ENCODE measurements around the gene RFFL. TPM values are rescaled to one million over a fixed set of nuclear protein-coding genes. Genes with fewer than 3 reads are reported as not detected.

Gene RFFL
- total RNA-seq, 4 donors from 2014 or later, result 16.5 to 31.9 (median 21.4) TPM

DNA sequence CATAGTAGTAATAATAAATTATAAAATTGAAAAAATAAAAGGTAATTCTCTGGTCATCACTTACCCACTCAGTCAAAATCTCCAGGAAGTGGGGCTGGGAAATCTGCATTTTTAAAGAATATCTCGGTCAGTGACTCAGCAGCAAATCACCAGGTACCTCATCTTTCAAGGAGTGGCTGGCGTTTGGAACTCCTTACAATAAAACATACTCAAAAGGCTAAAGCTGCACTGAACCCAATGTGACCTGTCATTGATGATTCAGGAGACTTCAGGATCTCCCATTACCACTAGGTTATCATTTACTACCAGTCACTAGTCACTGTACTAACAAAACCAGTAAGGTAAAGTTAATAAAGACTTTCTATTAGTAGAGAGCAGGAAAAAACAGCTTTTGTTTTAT is 21.5 kb upstream of the RFFL start:
- DNase-seq (ENCODE audit: low spot score in 2 of 2), result no peak
- WGBS, 2 donors, result 67 to 76% methylated on average over 2 of the region's 2 CpGs
- TF ChIP-seq, protein P1, sequence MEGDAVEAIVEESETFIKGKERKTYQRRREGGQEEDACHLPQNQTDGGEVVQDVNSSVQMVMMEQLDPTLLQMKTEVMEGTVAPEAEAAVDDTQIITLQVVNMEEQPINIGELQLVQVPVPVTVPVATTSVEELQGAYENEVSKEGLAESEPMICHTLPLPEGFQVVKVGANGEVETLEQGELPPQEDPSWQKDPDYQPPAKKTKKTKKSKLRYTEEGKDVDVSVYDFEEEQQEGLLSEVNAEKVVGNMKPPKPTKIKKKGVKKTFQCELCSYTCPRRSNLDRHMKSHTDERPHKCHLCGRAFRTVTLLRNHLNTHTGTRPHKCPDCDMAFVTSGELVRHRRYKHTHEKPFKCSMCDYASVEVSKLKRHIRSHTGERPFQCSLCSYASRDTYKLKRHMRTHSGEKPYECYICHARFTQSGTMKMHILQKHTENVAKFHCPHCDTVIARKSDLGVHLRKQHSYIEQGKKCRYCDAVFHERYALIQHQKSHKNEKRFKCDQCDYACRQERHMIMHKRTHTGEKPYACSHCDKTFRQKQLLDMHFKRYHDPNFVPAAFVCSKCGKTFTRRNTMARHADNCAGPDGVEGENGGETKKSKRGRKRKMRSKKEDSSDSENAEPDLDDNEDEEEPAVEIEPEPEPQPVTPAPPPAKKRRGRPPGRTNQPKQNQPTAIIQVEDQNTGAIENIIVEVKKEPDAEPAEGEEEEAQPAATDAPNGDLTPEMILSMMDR (IDR thresholded peaks at IDR 0.05), result no peak
- TF ChIP-seq POLR2A (IDR thresholded peaks at IDR 0.05), result no peak
- intact Hi-C loops (cut with DNase I; ENCODE audit: low total_unique reads), result no loop called here
- no peak overlapping the region for H3K4me3 ChIP-seq (ENCODE audit: low read depth, poor library complexity, severe bottlenecking)

DNA sequence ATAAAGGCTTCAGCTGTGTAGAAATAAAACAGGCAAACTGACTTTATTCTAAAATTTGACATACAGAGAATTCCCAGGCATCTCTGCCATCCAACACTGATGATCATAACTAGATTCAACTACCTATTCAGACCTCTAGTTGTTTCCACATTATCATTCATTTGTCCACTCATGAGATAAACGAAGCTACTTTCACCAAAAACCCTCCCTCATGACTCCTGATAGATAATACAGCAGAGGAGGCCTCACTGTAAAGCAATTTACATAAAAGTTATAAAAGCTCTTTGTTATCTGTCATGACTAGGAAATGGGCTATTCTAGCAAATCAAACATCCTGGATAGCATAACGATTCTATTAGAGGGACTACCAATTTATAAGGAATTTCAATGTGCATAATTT is 19.6 kb upstream of the RFFL start:
- 78 to 83% methylated on average over 2 of the region's 2 CpGs for WGBS, 2 donors
- intact Hi-C loops (cut with DNase I; ENCODE audit: low total_unique reads), result no loop called here
- no peak for TF ChIP-seq POLR2A (IDR thresholded peaks at IDR 0.05)
- TF ChIP-seq, protein P1 (IDR thresholded peaks at IDR 0.05), result no peak
- DNase-seq (ENCODE audit: low spot score in 2 of 2), result no peak
- H3K4me3 ChIP-seq (ENCODE audit: low read depth, poor library complexity, severe bottlenecking), result no peak overlapping the region

DNA sequence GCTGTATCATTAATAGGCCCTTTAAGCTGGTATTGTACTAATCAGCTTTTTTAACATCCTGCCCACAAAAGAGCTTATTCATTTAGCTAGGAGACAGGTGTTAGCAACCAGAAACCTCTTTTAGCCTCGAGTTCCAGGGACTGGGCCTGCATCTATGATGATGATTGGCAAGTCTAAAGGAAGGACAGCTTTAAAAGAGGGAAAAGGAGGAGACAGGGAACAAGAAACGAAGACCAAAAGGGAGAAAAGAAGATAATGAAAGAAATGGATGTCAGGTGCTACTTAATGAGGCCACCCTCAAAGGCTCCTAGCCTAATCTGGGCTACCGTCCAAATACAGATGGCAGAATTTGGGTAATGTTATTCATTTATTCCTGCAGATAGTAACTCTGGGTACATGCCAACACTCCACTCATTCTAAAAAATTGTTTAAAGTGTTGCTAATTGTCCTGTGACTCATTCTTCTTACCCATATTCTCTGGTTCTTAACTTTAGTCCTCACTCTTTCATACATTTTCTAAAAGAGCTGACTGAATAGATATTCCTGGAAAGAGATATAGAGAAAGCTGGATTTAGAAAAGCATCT is 18.7 kb upstream of the RFFL start:
- 32 to 42% methylated on average over 3 of the region's 3 CpGs for WGBS, 2 donors
- intact Hi-C loops (cut with DNase I; ENCODE audit: low total_unique reads), result no loop called here
- no peak overlapping the region for H3K4me3 ChIP-seq (ENCODE audit: low read depth, poor library complexity, severe bottlenecking)
- no peak for DNase-seq (ENCODE audit: low spot score in 2 of 2)
- no peak for TF ChIP-seq POLR2A (IDR thresholded peaks at IDR 0.05)
- TF ChIP-seq, protein P1 (IDR thresholded peaks at IDR 0.05), result no peak

DNA sequence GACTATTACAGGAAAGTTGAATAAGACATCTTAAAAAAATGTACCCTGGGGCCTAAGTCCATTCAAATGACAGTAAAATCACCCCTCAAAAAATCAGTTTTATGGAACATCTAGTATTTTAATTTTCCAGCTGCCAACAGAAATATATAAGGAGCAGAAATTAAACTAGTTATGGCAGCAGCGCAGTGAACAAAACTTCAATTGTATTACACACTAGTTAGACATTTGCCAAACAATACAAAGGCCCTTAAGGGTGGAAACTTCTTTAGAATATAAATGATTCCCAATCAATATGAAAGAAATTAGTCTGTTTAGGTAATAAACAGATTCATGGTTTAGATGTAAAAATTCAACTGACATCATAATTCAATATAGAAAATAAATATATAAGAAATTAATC is 18.1 kb upstream of the RFFL start:
- H3K4me3 ChIP-seq (ENCODE audit: low read depth, poor library complexity, severe bottlenecking), result no peak overlapping the region
- TF ChIP-seq, protein P1 (IDR thresholded peaks at IDR 0.05), result no peak
- TF ChIP-seq POLR2A (IDR thresholded peaks at IDR 0.05), result no peak
- 86 to 91% methylated on average over 1 of the region's 1 CpG for WGBS, 2 donors
- DNase-seq (ENCODE audit: low spot score in 2 of 2), result no peak
- intact Hi-C loops (cut with DNase I; ENCODE audit: low total_unique reads), result no loop called here

GRCh38 chr17:35080536-35080935 is 17.0 kb upstream of the RFFL start:
- no peak overlapping the region for H3K4me3 ChIP-seq (ENCODE audit: low read depth, poor library complexity, severe bottlenecking)
- DNase-seq (ENCODE audit: low spot score in 2 of 2), result no peak
- TF ChIP-seq, protein P1 (IDR thresholded peaks at IDR 0.05), result no peak
- no peak for TF ChIP-seq POLR2A (IDR thresholded peaks at IDR 0.05)
- intact Hi-C loops (cut with DNase I; ENCODE audit: low total_unique reads), result no loop called here
- 60 to 84% methylated on average over 1 of the region's 1 CpG for WGBS, 2 donors
